H1 (cell line): ENCODE data around the gene IP6K1. TPM values are rescaled to one million over a fixed set of nuclear protein-coding genes. Genes with fewer than 3 reads are reported as not detected.

ENCODE experiments used
- ASH2L ChIP-seq: fragments of 200-600, 300-600 bp; sonication (generic); IDR thresholded peaks from one replicate; pipeline ENCODE4 v1.7.1; 2017; ENCODE audit warnings: low read length
- ATF3 ChIP-seq: IDR thresholded peaks from 2 replicates; pipeline ENCODE4 v1.6.1; 2011; ENCODE audit warnings: low read depth, mild to moderate bottlenecking, low read length; ENCODE audit not compliant: insufficient read depth
- BRCA1 ChIP-seq: IDR thresholded peaks from 2 replicates; pipeline ENCODE4 v1.6.1; 2012; ENCODE audit warnings: low read depth, low read length, improper control_type of control experiment
- CHD1 ChIP-seq: IDR thresholded peaks from 2 replicates; pipeline ENCODE4 v1.6.1; 2012; ENCODE audit warnings: low read depth, low read length, improper control_type of control experiment
- CHD2 ChIP-seq: IDR thresholded peaks from 2 replicates; pipeline ENCODE4 v1.6.1; 2012; ENCODE audit warnings: low read length, improper control_type of control experiment
- CHD7 ChIP-seq: fragments of 300-600 bp; sonication (generic); IDR thresholded peaks from 2 replicates; pipeline ENCODE4 v1.7.1; 2012; ENCODE audit warnings: low read length, moderate library complexity, mild to moderate bottlenecking, inconsistent platforms; ENCODE audit not compliant: insufficient replicate concordance
- EP300 ChIP-seq, 2 experiments: IDR thresholded peaks; 1 replicate in 1 of 2; 2 replicates in 1 of 2; pipeline ENCODE4 v1.6.1; 2011 to 2012; ENCODE audit warnings: low read depth in 2 of 2, low read length in 2 of 2, mild to moderate bottlenecking in 2 of 2, borderline replicate concordance in 1 of 2, inconsistent platforms in 1 of 2, moderate library complexity in 1 of 2
- EZH2 ChIP-seq: fragments of 200-600 bp; sonication (generic); IDR thresholded peaks from 2 replicates; pipeline ENCODE4 v1.7.1; 2012; ENCODE audit warnings: low read depth, mild to moderate bottlenecking, moderate library complexity, low read length, inconsistent platforms; ENCODE audit not compliant: severe bottlenecking
- GTF2F1 ChIP-seq: IDR thresholded peaks from 2 replicates; pipeline ENCODE4 v1.6.1; 2012; ENCODE audit warnings: low read depth, low read length, improper control_type of control experiment, borderline replicate concordance
- KDM1A ChIP-seq: fragments of 200-600, 300-600 bp; sonication (generic); IDR thresholded peaks from 2 replicates; pipeline ENCODE4 v1.7.1; 2016; ENCODE audit warnings: mild to moderate bottlenecking, low read length, borderline replicate concordance
- KDM5A ChIP-seq: fragments of 200-600 bp; IDR thresholded peaks from 2 replicates; pipeline ENCODE4 v1.7.1; 2012; ENCODE audit warnings: mild to moderate bottlenecking, low read length, inconsistent platforms, mixed read lengths
- SP4 ChIP-seq: IDR thresholded peaks from 2 replicates; pipeline ENCODE4 v1.6.1; 2012; ENCODE audit warnings: low read length, inconsistent platforms
- polyA plus RNA-seq, 7 experiments: library from polyadenylated mRNA; depleted of rRNA in 3 of 7; stranded (reverse) in 5 of 7; unstranded in 2 of 7; fragments of >200 nt in 5 of 7; fragments of 200-250 nt in 2 of 7; gene quantifications; 1 replicate in 5 of 7; 2 replicates in 1 of 7; 4 replicates in 1 of 7; pipeline versions ENCODE4 v1.2.1 to v1.2.3, GENCODE V29; 2011 to 2013; ENCODE audit warnings: missing spikeins in 2 of 7, mixed read lengths in 2 of 7
- total RNA-seq: library from RNA; stranded (reverse); fragmentation: NEBNext Ultra II Directional; extraction: Animal tissue kit (Norgen Biotek cat#: 25700); gene quantifications from 2 replicates; pipeline ENCODE4 v1.2.1, GENCODE V29; 2021

IP6K1 gene
- total and polyA plus RNA-seq, 2 of the 8 experiments (the other 6 are each of a cell fraction or from before 2014, with no cell fraction given), result 31.5 to 35.2 TPM

DNA sequence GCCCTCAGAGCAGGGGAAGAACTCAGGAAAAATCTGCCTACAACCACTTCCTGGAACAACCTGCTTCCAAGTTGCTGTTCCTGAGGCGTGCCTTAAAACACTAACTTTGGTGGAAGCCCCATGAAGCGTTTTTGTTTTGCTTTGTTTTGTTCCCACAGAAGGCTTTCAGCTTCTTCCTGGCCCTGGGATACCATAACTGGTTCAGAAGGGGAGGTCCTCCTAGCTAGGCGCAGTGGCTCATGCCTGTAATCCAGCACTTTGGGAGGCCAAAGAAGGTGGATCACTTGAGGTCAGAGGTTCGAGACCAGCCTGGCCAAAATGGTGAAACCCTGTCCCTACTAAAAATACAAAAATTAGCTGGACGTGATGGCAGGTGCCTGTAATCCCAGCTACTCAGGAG lies 1.2 kb upstream of the IP6K1 start (continued):
- TF ChIP-seq CHD7 (no peak), KDM5A (no peak), CHD1 (no peak), GTF2F1 (no peak), BRCA1 (no peak), CHD2 (no peak), EP300 (IDR thresholded peaks at IDR 0.05; ENCODE audit: borderline replicate concordance in 1 of 2, low read depth in 2 of 2, low read length in 2 of 2) (no peak), KDM1A (no peak), ASH2L (no peak), ATF3 (no peak), SP4 (no peak), EZH2 (no peak)
